Effector CD4-positive, alpha-beta T cell (primary cell): ENCODE results near the gene ZNF273.
"Not testable (repeated sequence)": the region's sequence is repeated elsewhere in the genome, so short reads cannot be mapped to it uniquely, and the experiment has no call there.

Experiments
- DNase-seq: peaks from one replicate; pipeline ENCODE4 v3.0.0-alpha.2; 2020

The ZNF273 gene

DNA sequence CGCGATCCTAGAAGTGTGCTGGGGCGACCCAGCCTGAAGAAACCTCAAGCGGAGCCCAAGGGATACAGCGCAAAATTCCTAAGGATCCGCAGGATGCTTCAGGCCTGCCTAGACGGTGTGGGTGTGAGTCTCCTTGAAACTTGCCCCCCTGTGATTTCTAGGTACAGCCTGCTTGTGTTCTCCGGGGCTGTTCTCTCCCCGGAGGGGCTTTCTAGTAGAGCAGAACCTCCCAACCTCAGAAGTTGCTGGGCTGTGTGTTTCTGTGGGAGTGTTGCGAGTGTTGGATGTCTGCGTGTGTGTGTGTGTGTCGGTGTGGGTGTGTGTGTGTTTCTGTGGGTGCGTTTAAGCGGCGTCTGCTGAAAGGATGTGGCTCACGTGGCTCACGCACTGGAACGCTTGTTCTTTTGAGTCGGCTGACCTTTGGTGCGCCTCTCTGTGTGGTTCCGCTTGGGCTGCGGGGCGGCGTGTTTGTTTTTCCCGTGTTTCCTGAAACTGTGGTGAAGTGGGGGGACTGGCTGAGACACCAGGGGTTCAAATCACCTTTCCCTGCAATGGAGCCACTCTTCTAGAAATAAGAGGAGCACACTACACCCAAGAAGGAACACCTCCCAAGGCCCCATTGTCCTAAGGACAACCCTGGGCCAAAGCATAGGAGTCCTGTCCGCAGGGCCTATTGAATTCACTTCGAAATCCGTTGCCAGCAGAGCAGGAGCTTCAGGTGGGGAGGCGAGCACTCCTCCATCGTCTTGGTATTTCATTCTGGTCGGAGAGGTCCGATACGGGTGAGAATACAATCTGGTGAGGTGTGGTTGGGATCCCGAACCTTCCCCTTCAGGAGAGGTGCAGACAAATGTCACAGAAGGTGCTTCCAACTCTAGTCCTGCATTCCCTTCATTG lies 25.1 kb upstream of the ZNF273 start:
- no peak for DNase-seq

- no peak for DNase-seq
Observed at GRCh38 chr7:64878684-64879083, 24.4 kb upstream of the ZNF273 start.

DNA sequence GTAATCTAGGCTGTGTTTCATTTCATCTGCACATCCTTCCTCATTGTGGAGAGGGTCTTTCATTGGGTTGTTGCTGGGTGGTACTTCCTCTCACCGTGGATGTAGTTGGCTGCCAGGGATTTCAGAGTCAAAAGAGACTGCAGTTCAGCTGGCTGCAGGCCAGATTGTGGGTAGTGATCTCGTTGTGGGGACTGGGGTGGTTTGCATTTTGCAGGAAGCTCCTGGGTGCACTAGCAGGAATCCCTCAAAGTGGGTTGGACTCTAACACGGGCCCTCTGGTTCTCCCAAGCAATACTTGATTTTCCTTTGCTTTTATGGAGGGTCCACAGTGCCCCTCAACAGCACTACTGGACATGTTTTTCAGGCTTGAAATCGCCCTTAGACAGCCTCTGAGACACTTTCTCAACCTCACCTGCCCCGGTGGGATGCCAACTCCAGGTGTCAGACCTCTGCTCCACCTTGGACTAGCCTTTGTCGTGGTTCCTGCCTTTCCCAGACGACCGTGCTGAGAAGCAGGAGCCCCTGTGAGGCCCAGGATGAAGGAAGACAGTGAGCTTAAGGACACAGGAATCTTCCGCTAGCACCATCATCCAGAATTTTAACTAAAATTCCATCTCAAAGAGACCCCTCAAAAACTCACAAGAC lies 23.9 kb upstream of the ZNF273 start:
- no peak for DNase-seq

GRCh38 chr7:64879800-64880199 lies 23.3 kb upstream of the ZNF273 start:
- no peak for DNase-seq

DNA sequence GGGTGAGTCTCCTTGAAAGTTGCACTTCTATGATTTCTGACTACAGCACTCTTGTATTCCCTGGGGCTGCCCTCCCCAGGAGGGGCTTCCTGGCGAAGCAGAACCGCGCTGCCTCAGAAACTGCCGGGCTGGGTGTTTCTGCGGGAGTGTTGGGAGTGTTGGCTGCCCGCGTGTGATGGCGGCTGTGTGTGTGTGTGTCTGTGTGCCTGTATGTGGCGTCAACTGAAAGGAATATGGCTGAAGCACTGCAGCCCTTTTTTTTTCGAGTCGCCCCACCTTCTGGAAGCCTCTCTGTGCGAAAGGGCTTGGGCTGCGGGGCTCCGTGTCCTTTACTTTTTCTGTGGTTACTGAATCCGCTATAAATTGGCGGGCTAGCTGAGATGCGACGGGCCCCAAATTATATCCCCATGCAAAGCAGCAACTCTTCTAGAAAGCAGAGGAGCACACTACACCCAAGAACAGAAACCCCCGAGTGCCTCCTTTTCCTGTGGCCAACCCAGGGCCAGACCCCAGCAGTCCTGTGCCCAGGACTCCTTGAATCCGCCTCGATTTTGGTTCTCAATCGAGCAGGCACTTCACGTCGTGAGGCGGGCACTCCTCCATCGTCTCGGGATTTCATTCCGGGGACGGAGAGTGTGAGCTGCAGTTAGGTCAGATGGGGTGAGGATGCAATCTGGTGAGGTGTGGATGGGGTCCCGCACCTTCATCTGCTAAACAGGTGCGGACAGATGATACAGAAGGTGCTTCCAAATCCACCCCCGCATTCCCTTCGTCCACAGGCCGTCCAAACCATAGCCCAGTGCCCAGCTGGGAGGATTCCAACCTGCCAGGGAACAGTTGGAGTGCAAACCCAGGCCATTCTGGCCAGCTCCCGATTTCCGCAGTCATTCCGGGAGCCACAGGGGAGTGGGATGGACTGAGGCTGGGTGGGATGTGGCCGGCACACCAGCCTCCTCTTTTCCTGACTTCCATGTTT lies 22.5 kb upstream of the ZNF273 start:
- no peak for DNase-seq

DNA sequence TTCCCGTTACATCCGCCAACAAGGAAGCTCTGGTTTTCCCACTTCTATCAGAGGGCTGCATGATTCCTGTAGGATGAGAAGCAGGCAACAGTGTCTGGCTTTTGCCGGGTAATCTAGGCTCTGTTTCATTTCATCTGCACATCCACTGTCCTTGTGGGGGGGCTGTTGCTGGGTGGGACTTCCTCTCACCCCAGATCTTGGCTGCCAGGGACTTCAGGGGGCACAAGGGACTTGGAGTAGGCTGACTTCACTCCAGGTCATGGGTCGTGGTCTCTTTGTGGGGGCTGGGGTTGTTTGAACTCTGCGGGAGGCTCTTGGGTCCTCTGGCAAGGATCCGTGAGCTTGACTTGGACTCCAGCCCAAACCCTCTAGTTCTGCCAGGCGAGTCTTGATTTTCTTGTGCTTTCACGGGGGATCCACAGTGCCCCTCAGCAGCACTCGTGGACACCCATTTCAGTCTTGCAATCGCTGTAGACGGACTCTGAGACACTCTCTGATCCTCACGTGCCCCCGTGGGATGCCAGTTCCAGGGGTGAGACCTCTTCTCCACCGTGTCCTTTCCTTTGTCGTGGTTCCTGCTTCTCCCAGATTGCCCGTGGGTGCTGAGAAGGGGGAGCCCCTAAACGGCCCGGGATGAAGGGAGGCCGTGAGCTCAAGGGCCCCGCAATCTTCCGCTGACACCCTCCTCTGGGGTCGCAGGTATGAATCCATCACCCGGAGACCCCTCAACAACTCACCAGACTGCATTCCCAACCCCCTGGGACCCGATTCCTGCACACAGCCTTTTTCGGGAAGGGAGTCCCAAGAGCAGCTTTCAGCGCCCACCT lies 21.4 kb upstream of the ZNF273 start:
- DNase-seq: no peak

DNA sequence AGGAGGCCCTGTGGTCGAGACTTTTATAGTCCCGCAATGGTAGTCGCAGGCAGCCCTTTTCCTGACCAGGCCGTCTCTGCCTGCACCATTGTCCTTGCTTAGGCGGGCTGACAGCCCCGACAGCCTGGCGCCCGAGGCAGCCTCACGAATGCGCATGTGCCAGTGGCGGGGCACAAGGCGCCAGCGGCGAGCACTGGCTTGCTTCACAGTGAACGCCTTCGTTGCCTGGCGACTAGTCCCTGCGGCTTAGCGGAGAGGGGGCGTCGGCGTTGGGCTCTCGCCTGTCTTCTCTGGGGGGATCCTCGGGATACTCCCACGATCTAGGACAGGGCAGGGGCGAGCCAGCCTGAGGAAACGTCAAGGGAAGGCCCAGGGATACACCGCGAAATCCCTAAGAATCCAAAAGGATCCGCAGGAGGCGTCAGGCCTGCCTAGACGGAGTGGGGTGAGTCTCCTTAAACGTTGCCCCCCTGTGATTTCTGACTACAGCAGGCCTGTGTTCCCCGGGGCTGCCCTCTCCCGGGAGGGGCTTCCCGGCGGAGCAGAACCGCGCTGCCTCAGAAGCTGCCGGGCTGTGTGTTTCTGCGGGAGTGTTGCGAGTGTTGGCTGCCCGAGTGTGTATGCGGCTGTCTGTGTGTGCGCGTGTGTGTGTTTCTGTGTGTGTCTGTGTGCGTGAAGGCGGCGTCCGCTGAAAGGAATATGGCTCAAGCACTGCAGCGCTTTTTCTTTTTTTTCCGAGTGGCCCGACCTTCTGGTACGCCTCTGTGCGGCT lies 20.5 kb upstream of the ZNF273 start:
- no peak for DNase-seq

DNA sequence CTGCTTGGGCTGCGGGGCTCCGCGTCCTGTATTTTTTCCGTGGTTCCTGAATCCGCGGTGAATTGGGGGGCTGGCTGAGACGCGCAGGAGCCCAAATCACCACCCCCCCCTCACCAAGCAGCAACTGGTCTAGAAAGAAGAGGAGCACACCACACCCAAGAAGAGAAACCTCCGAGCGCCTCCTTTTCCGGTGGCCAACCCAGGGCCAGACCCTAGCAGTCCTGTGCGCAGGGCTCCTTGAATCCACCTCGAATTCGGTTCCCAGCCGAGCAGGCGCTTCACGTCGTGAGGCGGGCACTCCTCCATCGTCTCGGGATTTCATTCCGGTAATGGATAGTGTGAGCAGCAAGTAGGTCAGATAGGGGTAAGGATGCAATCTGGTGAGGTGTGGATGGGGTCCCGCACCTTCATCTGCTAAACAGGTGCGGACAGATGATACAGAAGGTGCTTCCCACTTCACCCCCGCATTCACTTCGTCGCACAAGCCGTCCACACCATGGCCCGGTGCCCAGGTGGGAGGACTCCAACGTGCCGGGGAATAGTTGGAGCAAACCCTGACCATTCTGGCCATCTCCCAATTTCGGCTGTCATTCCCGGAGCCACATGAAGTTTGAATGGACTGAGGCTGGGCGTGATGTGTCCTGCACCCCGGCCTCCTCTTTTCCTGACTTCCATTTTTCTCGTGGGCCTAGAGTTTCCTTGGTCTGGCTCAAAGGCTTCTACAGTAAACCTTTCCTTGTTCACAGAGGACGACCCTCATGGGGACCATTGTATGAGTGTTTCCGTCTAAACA lies 19.8 kb upstream of the ZNF273 start:
- DNase-seq: no peak

DNA sequence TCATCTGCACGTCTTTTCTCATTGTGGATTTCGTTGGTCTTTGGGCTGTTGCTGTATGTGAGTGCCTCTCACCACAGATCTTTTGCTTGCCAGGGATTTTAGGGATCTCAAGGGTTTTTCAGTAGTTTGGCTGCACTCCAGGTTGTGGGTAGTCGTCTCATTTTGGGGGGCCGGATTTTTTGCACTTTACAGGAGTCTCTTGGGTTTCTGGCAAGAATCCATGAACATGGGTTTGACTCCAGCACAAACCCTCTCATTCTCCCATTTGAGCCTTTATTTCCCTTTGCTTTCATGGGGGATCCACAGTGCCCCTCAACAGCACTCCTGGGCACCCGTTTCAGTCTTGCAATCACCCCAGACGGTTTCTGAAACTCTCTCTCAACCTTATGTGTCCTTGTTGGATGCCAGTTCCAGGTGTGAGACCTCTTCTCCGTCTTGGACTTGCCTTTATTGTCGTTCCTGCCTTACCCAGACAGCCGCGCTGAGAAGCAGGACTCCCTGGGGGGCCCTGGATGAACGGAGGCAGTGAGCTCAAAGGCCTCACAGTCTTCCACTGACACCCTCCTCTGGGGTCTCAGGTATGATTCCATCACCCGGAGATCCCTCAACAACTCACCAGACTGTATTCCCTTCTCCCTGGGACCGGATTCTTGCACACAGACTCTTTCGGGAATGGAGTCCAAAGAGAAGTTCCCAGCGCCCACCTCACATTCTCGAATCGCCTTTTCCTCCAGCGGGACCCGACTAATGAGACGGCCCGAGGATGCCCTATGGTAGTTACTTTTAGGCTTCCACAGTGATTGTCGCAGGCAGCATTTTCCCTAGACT lies 18.8 kb upstream of the ZNF273 start:
- DNase-seq: no peak

DNA sequence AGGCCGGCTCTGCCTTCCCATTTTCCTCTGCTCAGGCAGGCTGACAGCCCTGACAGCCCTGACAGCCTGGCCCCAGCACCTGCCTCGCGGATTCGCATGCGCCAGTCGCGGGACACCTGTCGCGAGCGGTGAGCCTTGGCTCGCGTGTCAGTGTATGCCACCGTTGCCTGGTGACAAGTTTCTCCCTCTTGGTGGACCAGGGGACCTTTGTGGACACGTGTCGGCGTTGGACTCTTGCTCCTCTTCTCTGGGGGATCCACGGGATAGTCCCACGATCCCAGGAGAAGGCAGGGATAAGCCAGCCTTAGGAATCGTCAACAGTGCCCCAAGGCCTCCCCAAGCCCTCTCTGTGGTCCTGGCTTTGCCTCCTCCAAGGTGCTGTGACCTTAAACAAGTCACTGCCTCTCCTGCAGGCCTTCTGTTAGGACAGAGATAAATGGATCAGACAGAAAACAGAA lies 18.1 kb upstream of the ZNF273 start:
- DNase-seq: no peak

DNA sequence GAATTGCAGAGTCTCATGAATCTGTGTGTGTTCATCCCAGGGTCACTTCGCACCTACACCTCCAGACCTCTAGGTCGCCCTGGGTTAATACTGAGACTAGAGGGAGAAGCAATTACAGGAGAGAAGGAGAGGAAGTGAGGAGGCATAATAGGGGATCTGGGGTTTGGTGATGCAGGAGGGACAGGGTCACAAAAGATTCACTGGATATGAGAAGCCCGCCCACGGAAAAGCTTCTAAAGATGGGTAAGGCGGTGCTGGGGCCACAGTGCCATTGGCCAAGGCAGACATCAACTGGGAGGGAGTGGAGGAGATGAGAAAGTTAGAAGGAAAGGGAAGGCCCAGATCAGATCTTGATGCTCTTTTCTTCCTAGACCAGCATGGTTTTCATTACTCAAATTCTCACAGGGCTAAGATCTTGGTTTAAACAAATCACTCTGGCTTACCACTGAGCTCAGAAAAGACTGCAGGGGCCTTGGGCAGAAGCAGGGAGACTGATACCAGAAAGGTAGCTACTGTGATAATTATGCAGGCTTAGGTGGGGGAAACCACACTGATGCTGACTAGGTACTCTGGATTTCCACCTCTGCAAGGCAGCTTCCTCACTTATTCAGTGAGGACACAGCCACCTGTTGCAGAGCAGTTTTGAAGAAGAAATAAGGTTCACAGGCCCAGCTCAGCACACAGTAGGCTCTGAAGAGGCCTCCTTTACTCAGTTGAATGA lies 17.4 kb upstream of the ZNF273 start:
- DNase-seq: no peak

GRCh38 chr7:64886956-64887545 lies 16.0 kb upstream of the ZNF273 start:
- DNase-seq: no peak

GRCh38 chr7:64887756-64888508 lies 15.1 kb upstream of the ZNF273 start:
- peak; percentile 26 for DNase-seq

DNA sequence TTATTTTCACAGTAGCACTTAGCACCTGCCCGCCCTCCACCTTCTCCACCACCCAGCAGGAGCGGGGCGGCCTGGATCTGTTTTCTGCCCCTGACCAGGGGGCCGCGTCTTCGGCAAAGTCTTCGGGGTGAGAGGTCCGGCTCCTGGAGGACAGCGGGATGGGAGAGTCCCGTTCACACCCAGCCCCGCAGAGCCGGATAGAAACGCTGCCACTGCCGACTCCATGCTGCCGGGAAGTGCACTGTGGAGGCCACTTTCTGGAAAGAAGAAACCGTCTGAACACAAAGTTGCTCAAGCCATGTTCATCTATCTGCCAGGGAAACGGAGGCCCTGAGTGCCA lies 14.5 kb upstream of the ZNF273 start:
- DNase-seq: no peak

DNA sequence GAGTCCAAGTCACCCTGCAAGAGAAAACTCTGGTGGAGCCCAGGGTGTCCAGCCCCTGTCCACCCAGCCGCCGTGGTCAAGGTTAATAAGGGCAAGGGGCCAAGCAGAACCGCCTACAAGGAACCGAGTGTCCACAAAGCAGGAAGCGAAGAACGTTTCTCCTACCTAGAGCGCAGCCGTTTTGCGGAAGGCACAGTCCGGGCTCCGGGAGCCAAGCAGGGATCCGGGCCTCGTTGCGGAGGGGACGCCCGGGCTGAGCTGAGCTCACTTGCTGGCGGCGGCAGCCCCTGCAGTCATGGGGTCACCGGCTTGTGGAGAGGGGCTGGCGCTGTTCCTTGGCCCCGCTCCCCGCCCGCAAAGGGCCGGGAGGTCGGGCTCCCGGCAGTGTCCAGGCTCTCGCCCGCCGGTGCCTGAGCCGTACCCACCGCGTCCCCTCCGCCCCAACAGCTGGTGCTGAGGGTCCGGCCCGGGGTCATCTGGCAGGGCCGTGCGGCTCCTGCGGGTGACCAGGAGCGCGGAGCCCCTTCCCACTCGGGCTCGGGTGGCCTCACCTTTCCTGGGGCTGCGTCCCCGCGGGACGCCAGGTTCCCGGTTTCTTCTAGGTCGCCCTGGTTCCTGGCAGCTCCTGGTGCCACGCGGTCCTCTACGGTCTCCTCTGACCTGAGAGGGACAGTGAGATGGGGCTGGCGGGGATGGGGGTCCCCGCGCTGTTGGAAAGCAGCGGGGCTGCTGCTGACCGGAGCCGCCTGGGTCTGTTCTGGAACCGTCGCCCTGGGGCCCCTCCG lies 14.0 kb upstream of the ZNF273 start:
- no peak for DNase-seq

DNA sequence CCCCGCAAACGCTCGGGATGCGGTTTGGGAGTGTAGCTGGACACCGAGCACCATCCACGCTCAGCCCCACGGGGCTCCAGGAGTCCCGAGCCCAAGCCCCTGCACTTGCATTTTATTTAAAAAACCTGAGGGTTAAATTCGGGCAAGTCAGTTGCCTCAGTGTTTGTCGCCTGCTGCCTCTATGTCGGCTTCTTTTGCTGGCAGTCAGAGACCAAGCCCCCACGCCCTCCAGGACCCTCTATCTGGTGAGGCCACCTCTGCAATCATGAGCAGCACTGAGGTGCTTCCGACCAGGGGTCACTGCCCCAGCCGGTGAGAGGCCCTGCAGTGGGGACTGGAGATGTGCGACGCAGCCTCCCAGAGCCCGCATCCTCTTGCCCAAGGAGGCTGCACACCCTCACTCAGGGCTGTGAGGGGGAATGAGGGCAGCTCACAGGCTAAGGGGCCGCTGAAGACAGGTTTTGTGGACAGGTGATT lies 13.3 kb upstream of the ZNF273 start:
- DNase-seq: no peak

DNA sequence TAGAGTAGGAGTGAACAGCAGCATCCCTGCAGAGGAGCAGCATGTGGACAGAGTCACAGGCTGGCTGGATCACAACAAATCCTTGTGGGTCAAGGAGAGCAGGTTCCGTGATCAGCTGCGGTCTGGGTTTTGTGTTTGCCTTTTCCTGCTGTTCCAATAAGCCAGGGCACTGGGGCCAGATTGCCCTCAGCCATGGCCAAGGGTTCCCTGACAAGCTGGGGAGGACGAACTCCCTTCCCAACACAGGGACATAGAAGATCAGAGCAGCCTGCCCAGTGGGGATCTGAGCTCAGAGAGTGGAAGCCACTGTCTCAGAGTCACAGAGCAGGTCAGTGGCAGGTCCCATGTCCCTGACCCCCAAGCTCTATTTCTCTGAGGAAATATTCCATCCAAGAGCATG lies 12.8 kb upstream of the ZNF273 start:
- DNase-seq: not testable (repeated sequence)
